Liver (tissue), 9 donors: ENCODE data around the gene HOXD12. TPM values are rescaled to one million over a fixed set of nuclear protein-coding genes. Genes with fewer than 3 reads are reported as not detected.

Experiments
- DNase-seq: peaks from one replicate; pipeline ENCODE4 v3.0.0-alpha.2; 2017; ENCODE audit warnings: low spot score
- H3K27ac ChIP-seq, 2 donors: one replicate each; pipeline ENCODE4 v1.7.0; 2013; ENCODE audit warnings: inconsistent platforms in 2 of 2, low read length in 2 of 2, control low read depth in 1 of 2, low read depth in 1 of 2, mild to moderate bottlenecking in 1 of 2
- H3K27me3 ChIP-seq, 4 donors: one replicate each; pipeline versions ENCODE4 v1.6.1 to v1.7.0; 2013; ENCODE audit warnings: low read length in 3 of 4, inconsistent platforms in 1 of 4, mild to moderate bottlenecking in 1 of 4, moderate library complexity in 1 of 4; ENCODE audit not compliant: control insufficient read depth in 4 of 4, insufficient read depth in 4 of 4
- H3K36me3 ChIP-seq, 4 donors: one replicate each; pipeline versions ENCODE4 v1.6.1 to v1.7.0; 2013; ENCODE audit warnings: low read length in 3 of 4, mild to moderate bottlenecking in 3 of 4, low read depth in 1 of 4, moderate library complexity in 1 of 4; ENCODE audit not compliant: control insufficient read depth in 4 of 4, insufficient read depth in 3 of 4
- H3K4me1 ChIP-seq, 4 donors: one replicate each; pipeline versions ENCODE4 v1.6.1 to v1.7.0; 2013; ENCODE audit warnings: low read length in 3 of 4, mild to moderate bottlenecking in 3 of 4, moderate library complexity in 1 of 4; ENCODE audit not compliant: control insufficient read depth in 4 of 4, insufficient read depth in 4 of 4
- H3K4me3 ChIP-seq, 3 donors: one replicate each; pipeline versions ENCODE4 v1.6.1 to v1.7.0; 2013; ENCODE audit warnings: low read length in 3 of 3, control low read depth in 1 of 3, low read depth in 1 of 3, mild to moderate bottlenecking in 1 of 3
- H3K9ac ChIP-seq, 2 donors: one replicate each; pipeline ENCODE4 v1.7.0; 2013; ENCODE audit warnings: low read length in 2 of 2, mild to moderate bottlenecking in 2 of 2, moderate library complexity in 2 of 2, control low read depth in 1 of 2, low read depth in 1 of 2
- H3K9me3 ChIP-seq, 4 donors: one replicate each; pipeline versions ENCODE4 v1.6.1 to v1.7.0; 2013; ENCODE audit warnings: low read length in 3 of 4; ENCODE audit not compliant: control insufficient read depth in 4 of 4
- CTCF ChIP-seq: fragments of 150-350 bp; IDR thresholded peaks from 2 replicates; pipeline ENCODE4 v1.5.1; 2017; ENCODE audit warnings: improper control_type of control experiment, low read depth, low read length; ENCODE audit not compliant: missing input control
- EGR1 ChIP-seq, 2 donors: IDR thresholded peaks; 2 replicates each; pipeline ENCODE4 v1.6.1; 2016 to 2018; ENCODE audit warnings: antibody characterized with exemption in 2 of 2, low read depth in 2 of 2
- FOXA1 ChIP-seq: IDR thresholded peaks from 2 replicates; pipeline ENCODE4 v1.6.1; 2016; ENCODE audit warnings: antibody characterized with exemption
- FOXA2 ChIP-seq: IDR thresholded peaks from 2 replicates; pipeline ENCODE4 v1.6.1; 2016; ENCODE audit warnings: antibody characterized with exemption
- GABPA ChIP-seq, 2 donors: IDR thresholded peaks in 1 of 2; conservative IDR thresholded peaks in 1 of 2; 2 replicates each; pipeline ENCODE4 v1.6.1; 2016; ENCODE audit warnings: antibody characterized with exemption in 2 of 2, mild to moderate bottlenecking in 1 of 2, moderate library complexity in 1 of 2
- HNF4A ChIP-seq, 2 donors: conservative IDR thresholded peaks; 2 replicates each; pipeline ENCODE4 v1.6.1; 2016; ENCODE audit warnings: antibody characterized with exemption in 2 of 2, mild to moderate bottlenecking in 2 of 2
- HNF4G ChIP-seq: IDR thresholded peaks from 2 replicates; pipeline ENCODE4 v1.6.1; 2016; ENCODE audit warnings: antibody characterized with exemption
- MAX ChIP-seq: IDR thresholded peaks from 2 replicates; pipeline ENCODE4 v1.6.1; 2016; ENCODE audit warnings: antibody characterized with exemption
- NR2F2 ChIP-seq: IDR thresholded peaks from 2 replicates; pipeline ENCODE4 v1.6.1; 2016; ENCODE audit warnings: antibody characterized with exemption
- RAD21 ChIP-seq, 2 donors: IDR thresholded peaks; 2 replicates each; pipeline ENCODE4 v1.6.1; 2016; ENCODE audit warnings: antibody characterized with exemption in 2 of 2, mild to moderate bottlenecking in 2 of 2
- REST ChIP-seq: IDR thresholded peaks from 2 replicates; pipeline ENCODE4 v1.6.1; 2016; ENCODE audit warnings: antibody characterized with exemption, mild to moderate bottlenecking
- RXRA ChIP-seq, 2 donors: IDR thresholded peaks; 2 replicates each; pipeline ENCODE4 v1.6.1; 2017 to 2018; ENCODE audit warnings: antibody characterized with exemption in 2 of 2, mild to moderate bottlenecking in 1 of 2
- SP1 ChIP-seq: IDR thresholded peaks from 2 replicates; pipeline ENCODE4 v1.6.1; 2018; ENCODE audit warnings: antibody characterized with exemption, mild to moderate bottlenecking
- YY1 ChIP-seq: IDR thresholded peaks from 2 replicates; pipeline ENCODE4 v1.6.1; 2016; ENCODE audit warnings: antibody characterized with exemption, mild to moderate bottlenecking
- whole genome bisulfite sequencing: extraction: QIAGEN DNeasy Blood & Tissue Kit; methylation state at CpG from one replicate; pipeline ENCODE4 v1.1.7; 2013; 5-methylcytosine and 5-hydroxymethylcytosine counted together
- polyA plus RNA-seq, 2 donors: library from polyadenylated mRNA; stranded (reverse) in 1 of 2; unstranded in 1 of 2; fragments of 200-250 nt in 1 of 2; fragments of >200 nt in 1 of 2; fragmentation: Nextera tagmentation in 1 of 2; extraction: Ambion mirVana in 1 of 2; gene quantifications; one replicate each; pipeline versions ENCODE4 v1.2.1 to v1.2.3, GENCODE V29; 2013 to 2015
- total RNA-seq, 2 donors: library from RNA; depleted of rRNA; stranded (reverse); fragments of >200 nt; gene quantifications; one replicate each; pipeline ENCODE4 v1.2.3, GENCODE V29; 2014
- TF ChIP-seq, protein P1 (sequence below): IDR thresholded peaks from 2 replicates; pipeline ENCODE4 v1.6.1; 2016; ENCODE audit warnings: antibody characterized with exemption
- TF ChIP-seq, protein P2 (sequence below): IDR thresholded peaks from 2 replicates; pipeline ENCODE4 v1.6.1; 2016; ENCODE audit warnings: antibody characterized with exemption
- donor health status: healthy.
- donor health status: healthy.
- donor health status: healthy.
- donor health status: healthy.
- donor health status: healthy.

Gene HOXD12
- total and polyA plus RNA-seq, 4 donors = not detected

- Histone ChIP-seq H3K27ac (no peak overlapping the region), H3K27me3 (peaks cover 16 to 75% (median 39%) of the 10 kb centered on the region in 4 donors), H3K4me3 (no peak overlapping the region), H3K4me1 (peaks cover 6 to 29% (median 13%) of the 10 kb centered on the region in 4 donors), H3K9me3 (peaks cover 0 to 29% (median 5%) of the 10 kb centered on the region in 4 donors), H3K36me3 (no peaks in the 10 kb centered on the region), H3K9ac (no peak overlapping the region)
- 7% methylated on average over 66 of the region's 66 CpGs for WGBS
- TF ChIP-seq CTCF (no peak), REST (no peak), GABPA (IDR thresholded peaks at IDR 0.05 in 1 of 2, conservative IDR thresholded peaks at IDR 0.05 in 1 of 2) (no peak), SP1 (no peak), MAX (no peak), FOXA2 (no peak), YY1 (no peak), NR2F2 (no peak), RXRA (IDR thresholded peaks at IDR 0.05) (no peak), HNF4A (conservative IDR thresholded peaks at IDR 0.05) (no peak), RAD21 (IDR thresholded peaks at IDR 0.05) (no peak), EGR1 (IDR thresholded peaks at IDR 0.05; ENCODE audit: low read depth in 2 of 2) (no peak), FOXA1 (no peak)
- TF ChIP-seq, protein P1, sequence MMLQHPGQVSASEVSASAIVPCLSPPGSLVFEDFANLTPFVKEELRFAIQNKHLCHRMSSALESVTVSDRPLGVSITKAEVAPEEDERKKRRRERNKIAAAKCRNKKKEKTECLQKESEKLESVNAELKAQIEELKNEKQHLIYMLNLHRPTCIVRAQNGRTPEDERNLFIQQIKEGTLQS = no peak
- DNase-seq = no peak
Measured at GRCh38 chr2:176082824-176083751, 16.5 kb upstream of the HOXD12 start.

DNA sequence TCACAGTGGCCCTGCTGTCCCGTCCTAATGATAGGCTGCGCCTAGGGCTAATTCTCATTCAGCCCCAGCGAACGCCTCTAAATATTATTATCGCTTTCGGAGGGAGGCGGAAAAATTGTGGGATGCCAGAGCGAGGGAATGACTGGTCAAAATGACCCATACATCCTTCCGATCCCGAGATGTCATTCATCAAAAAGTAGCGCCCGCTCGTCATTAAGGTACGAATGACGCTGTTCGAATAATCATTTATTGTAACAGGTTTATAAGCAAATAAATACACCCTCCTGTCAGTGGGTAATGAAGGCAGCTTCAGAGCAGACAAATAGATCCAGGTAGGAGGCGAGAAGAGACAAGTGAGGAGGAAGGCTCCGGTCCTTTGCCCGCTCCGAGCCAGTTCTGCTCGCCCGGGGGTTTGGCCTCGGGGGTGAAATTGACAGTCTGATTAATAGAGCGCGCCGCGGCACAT is 15.8 kb upstream of the HOXD12 start, which contains the start of gene EVX2:
TSS of gene EVX2 (minus strand) at position 167 of the 466 bp plus-strand sequence. CDS start 186 bp downstream, outside the sequence.
- peaks cover 11 to 34% (median 15%) of the 10 kb centered on the region in 4 donors for H3K4me1 ChIP-seq
- H3K27me3 ChIP-seq = peaks cover 17 to 72% (median 38%) of the 10 kb centered on the region in 4 donors
- H3K4me3 ChIP-seq = no peak within 1 kb of the TSS
- H3K9me3 ChIP-seq = peaks cover 0 to 29% (median 5%) of the 10 kb centered on the region in 4 donors
- no peak within 1 kb of the TSS for H3K27ac ChIP-seq
- TF ChIP-seq SP1 = no peak
- TF ChIP-seq HNF4G = no peak
- no peak for TF ChIP-seq RXRA (IDR thresholded peaks at IDR 0.05)
- no peak for TF ChIP-seq REST
- no peak for TF ChIP-seq GABPA (IDR thresholded peaks at IDR 0.05 in 1 of 2, conservative IDR thresholded peaks at IDR 0.05 in 1 of 2)
- TF ChIP-seq EGR1 (IDR thresholded peaks at IDR 0.05; ENCODE audit: low read depth in 2 of 2) = no peak
- no peak for TF ChIP-seq MAX
- no peak for TF ChIP-seq NR2F2
- TF ChIP-seq FOXA1 = no peak
- TF ChIP-seq YY1 = no peak
- TF ChIP-seq, protein P2, sequence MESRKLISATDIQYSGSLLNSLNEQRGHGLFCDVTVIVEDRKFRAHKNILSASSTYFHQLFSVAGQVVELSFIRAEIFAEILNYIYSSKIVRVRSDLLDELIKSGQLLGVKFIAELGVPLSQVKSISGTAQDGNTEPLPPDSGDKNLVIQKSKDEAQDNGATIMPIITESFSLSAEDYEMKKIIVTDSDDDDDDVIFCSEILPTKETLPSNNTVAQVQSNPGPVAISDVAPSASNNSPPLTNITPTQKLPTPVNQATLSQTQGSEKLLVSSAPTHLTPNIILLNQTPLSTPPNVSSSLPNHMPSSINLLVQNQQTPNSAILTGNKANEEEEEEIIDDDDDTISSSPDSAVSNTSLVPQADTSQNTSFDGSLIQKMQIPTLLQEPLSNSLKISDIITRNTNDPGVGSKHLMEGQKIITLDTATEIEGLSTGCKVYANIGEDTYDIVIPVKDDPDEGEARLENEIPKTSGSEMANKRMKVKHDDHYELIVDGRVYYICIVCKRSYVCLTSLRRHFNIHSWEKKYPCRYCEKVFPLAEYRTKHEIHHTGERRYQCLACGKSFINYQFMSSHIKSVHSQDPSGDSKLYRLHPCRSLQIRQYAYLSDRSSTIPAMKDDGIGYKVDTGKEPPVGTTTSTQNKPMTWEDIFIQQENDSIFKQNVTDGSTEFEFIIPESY = no peak
- TF ChIP-seq, protein P1 = no peak
- TF ChIP-seq FOXA2 = no peak
- H3K36me3 ChIP-seq = no peaks in the 10 kb centered on the region
- no peak for DNase-seq
- no peak within 1 kb of the TSS for H3K9ac ChIP-seq
- WGBS = 13% methylated on average over 27 of the region's 27 CpGs
